Activated CD8-positive, alpha-beta memory T cell treated with anti-CD3 and anti-CD28 coated beads for 48 hours (primary cell): ENCODE measurements around the gene PLIN4.
"Not testable (repeated sequence)": the region's sequence is repeated elsewhere in the genome, so short reads cannot be mapped to it uniquely, and the experiment has no call there.

ENCODE experiments used
- DNase-seq, 3 experiments: peaks; one replicate each; pipeline ENCODE4 v3.0.0-alpha.2; 2020; ENCODE audit warnings: low read depth in 2 of 3, low spot score in 2 of 3

Gene PLIN4

GRCh38 chr19:4518345-4519171 is at the start of gene PLIN4:
TSS of gene PLIN4 (minus strand) at chr19:4518486. CDS start at chr19:4518272, 214 bp downstream.
- no peak for DNase-seq

GRCh38 chr19:4567584-4568071 is 49.3 kb upstream of the PLIN4 start:
- DNase-seq: peak in 2 of 3 experiments; percentile 54 to 63

GRCh38 chr19:4566402-4567051 is 48.2 kb upstream of the PLIN4 start:
- no peak for DNase-seq

GRCh38 chr19:4563562-4563961 is 45.3 kb upstream of the PLIN4 start:
- DNase-seq: not testable (repeated sequence)

- DNase-seq: not testable (repeated sequence)
Observed at GRCh38 chr19:4562085-4562484, 43.8 kb upstream of the PLIN4 start.

- no peak for DNase-seq
Observed at GRCh38 chr19:4559569-4559968, 41.3 kb upstream of the PLIN4 start, which contains the start of gene SEMA6B. TSS of gene SEMA6B (minus strand) at chr19:4559684. CDS start at chr19:4558457, 1,227 bp downstream.

- peak in 1 of 3 experiments; percentile 31 for DNase-seq
Observed at GRCh38 chr19:4557971-4558941, 40.0 kb upstream of the PLIN4 start.

- DNase-seq: no peak
Observed at GRCh38 chr19:4557144-4557970, 39.1 kb upstream of the PLIN4 start.

GRCh38 chr19:4556597-4557127 is 38.4 kb upstream of the PLIN4 start:
- DNase-seq: no peak

- no peak for DNase-seq
Observed at GRCh38 chr19:4555657-4556561, 37.6 kb upstream of the PLIN4 start.

- DNase-seq: no peak
Observed at GRCh38 chr19:4554717-4555116, 36.4 kb upstream of the PLIN4 start.

- DNase-seq: no peak
Observed at GRCh38 chr19:4553775-4554174, 35.5 kb upstream of the PLIN4 start.

GRCh38 chr19:4553092-4553695 is 34.9 kb upstream of the PLIN4 start:
- DNase-seq: no peak

- DNase-seq: no peak
Observed at GRCh38 chr19:4552525-4552819, 34.2 kb upstream of the PLIN4 start.

- no peak for DNase-seq
Observed at GRCh38 chr19:4550479-4551050, 32.3 kb upstream of the PLIN4 start.

- no peak for DNase-seq
Observed at GRCh38 chr19:4550018-4550417, 31.7 kb upstream of the PLIN4 start.

GRCh38 chr19:4548238-4548584 is 29.9 kb upstream of the PLIN4 start:
- no peak for DNase-seq
